Panc1 (cell line): ENCODE results near the gene GLI3. TPM values are rescaled to one million over a fixed set of nuclear protein-coding genes. Genes with fewer than 3 reads are reported as not detected.

Experiments
- ATAC-seq: fragments of 200-7000 bp; cut with Tn5 transposase; 2 replicates; pipeline ENCODE4 v1.9.1; 2020; ENCODE audit warnings: mild to moderate bottlenecking, moderate library complexity
- BruUV-seq: library from RNA; stranded (reverse); fragments of 400-500 nt; replicated peaks from 2 replicates; lab custom pipeline; 2021; lab: Mats Ljungman, UMichigan
- CTCF ChIA-PET: fragments of 300-600 bp; sonication (Branson Sonifier 250); formaldehyde crosslinking; loops from one replicate; lab custom pipeline; 2022; ENCODE audit warnings: antibody characterized with exemption; lab: Charles Lee
- POLR2A ChIA-PET: fragments of 300-600 bp; sonication (Branson Sonifier 250); formaldehyde crosslinking; loops from one replicate; lab custom pipeline; 2022; ENCODE audit warnings: antibody characterized with exemption; lab: Charles Lee
- DNase-seq: peaks from one replicate; pipeline ENCODE4 v3.0.0-alpha.2; 2010; ENCODE audit warnings: low read depth, low spot score
- H3K27ac ChIP-seq: 2 replicates; pipeline ENCODE4 v1.5.1; 2011; ENCODE audit warnings: mild to moderate bottlenecking, low read length, inconsistent platforms
- H3K27me3 ChIP-seq: fragments of 200-500 bp; sonication (Bioruptor generic); 2 replicates; pipeline ENCODE4 v1.6.0; 2014; ENCODE audit warnings: low read length, inconsistent platforms; ENCODE audit not compliant: control insufficient read depth, insufficient read depth
- H3K36me3 ChIP-seq: fragments of 200-500 bp; sonication (Bioruptor generic); 2 replicates; pipeline ENCODE4 v1.5.1; 2014; ENCODE audit warnings: inconsistent platforms, mild to moderate bottlenecking, low read length, moderate library complexity; ENCODE audit not compliant: control insufficient read depth, insufficient read depth
- H3K4me1 ChIP-seq: 2 replicates; pipeline ENCODE4 v1.5.1; 2011; ENCODE audit warnings: inconsistent platforms, mild to moderate bottlenecking, low read length, moderate library complexity; ENCODE audit not compliant: control insufficient read depth, insufficient read depth
- H3K4me3 ChIP-seq, 2 experiments: 2 replicates each; pipeline ENCODE4 v1.5.1; 2011 to 2012; ENCODE audit warnings: low read depth in 2 of 2, low read length in 2 of 2, mild to moderate bottlenecking in 2 of 2, inconsistent platforms in 1 of 2, moderate library complexity in 1 of 2
- H3K9me3 ChIP-seq: fragments of 200-500 bp; sonication (Bioruptor generic); 2 replicates; pipeline ENCODE4 v1.5.1; 2014; ENCODE audit warnings: low read depth, mild to moderate bottlenecking, inconsistent platforms, low read length, moderate library complexity; ENCODE audit not compliant: control insufficient read depth, insufficient read depth
- CTCF ChIP-seq: fragments of 450-650 bp; IDR thresholded peaks from 2 replicates; pipeline ENCODE4 v1.5.1; 2017; ENCODE audit warnings: mild to moderate bottlenecking
- POLR2AphosphoS5 ChIP-seq: IDR thresholded peaks from 2 replicates; pipeline ENCODE4 v1.6.1; 2012; ENCODE audit warnings: mild to moderate bottlenecking, low read depth, low read length, moderate library complexity
- SIN3A ChIP-seq: IDR thresholded peaks from 2 replicates; pipeline ENCODE4 v1.6.1; 2012; ENCODE audit warnings: low read depth, mild to moderate bottlenecking, low read length, moderate library complexity, borderline replicate concordance; ENCODE audit not compliant: insufficient read depth
- TCF7L2 ChIP-seq: IDR thresholded peaks from 2 replicates; pipeline ENCODE4 v1.6.1; 2011; ENCODE audit warnings: mild to moderate bottlenecking, low read depth, low read length, inconsistent platforms
- in situ Hi-C: cut with HindIII; loops from 2 replicates; pipeline ENCODE4 v1.10.0; 2016; ENCODE audit warnings: low sequenced_read_pairs, low pct_unique_long_range_greater_than_20kb
- intact Hi-C: fragments of 100-400 bp; cut with micrococcal nuclease; formaldehyde crosslinking; loops from one replicate; pipeline ENCODE4 v1.10.0; 2022; ENCODE audit not compliant: unreplicated experiment
- total RNA-seq: library from RNA; stranded (reverse); gene quantifications from one replicate; pipeline ENCODE4 v1.2.1, GENCODE V29; 2021; ENCODE audit not compliant: unreplicated experiment
- TF ChIP-seq, protein P1 (sequence below), 2 experiments: IDR thresholded peaks; 2 replicates each; pipeline ENCODE4 v1.6.1; 2011 to 2012; ENCODE audit warnings: low read depth in 2 of 2, control low read depth in 1 of 2, low read length in 1 of 2, mild to moderate bottlenecking in 1 of 2, moderate library complexity in 1 of 2; ENCODE audit not compliant: insufficient read depth in 1 of 2

GLI3 gene
- total RNA-seq, 1 experiment from 2014 or later = 3.7 TPM

DNA sequence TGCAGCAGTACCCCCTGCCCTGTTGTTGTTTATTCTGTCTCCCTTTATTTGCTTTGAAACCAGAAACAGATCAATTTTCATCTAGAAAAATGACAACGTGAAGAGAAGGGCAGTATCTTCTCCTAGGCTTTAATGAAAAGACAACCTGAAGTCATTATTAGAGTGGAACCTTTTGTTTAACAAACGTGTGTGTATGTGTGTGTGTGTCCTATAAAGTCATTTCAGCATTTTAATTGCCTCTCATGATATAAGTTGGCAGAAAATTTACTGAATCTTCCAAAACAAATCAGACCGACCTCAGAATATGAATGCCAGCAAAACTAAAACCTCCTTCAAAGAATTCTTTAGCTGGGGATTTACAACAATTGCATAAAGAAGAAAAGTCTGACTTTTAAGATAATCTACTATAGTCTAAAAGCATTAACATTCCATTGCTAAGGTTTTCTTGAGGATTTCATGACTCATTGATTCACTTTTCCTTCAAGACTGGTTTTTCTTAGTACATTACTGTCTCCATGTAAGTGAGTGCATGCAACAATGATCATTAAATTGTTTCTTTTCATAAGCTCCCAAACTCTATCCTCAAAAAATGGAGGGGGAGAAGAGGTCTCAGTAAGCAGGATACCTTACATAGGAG lies 3.2 kb downstream of the GLI3 start:
- ATAC-seq = no peak
- no peaks in the 10 kb centered on the region for H3K36me3 ChIP-seq
- H3K27ac ChIP-seq = no peak overlapping the region
- no TSS peak for BruUV-seq
- no peak overlapping the region for H3K4me3 ChIP-seq
- POLR2A ChIA-PET = no interaction called here
- intact Hi-C loops = no loop called here
- H3K9me3 ChIP-seq = no peaks in the 10 kb centered on the region
- TF ChIP-seq TCF7L2 (no peak), SIN3A (no peak), CTCF (no peak), POLR2AphosphoS5 (no peak)
- TF ChIP-seq, protein P1, sequence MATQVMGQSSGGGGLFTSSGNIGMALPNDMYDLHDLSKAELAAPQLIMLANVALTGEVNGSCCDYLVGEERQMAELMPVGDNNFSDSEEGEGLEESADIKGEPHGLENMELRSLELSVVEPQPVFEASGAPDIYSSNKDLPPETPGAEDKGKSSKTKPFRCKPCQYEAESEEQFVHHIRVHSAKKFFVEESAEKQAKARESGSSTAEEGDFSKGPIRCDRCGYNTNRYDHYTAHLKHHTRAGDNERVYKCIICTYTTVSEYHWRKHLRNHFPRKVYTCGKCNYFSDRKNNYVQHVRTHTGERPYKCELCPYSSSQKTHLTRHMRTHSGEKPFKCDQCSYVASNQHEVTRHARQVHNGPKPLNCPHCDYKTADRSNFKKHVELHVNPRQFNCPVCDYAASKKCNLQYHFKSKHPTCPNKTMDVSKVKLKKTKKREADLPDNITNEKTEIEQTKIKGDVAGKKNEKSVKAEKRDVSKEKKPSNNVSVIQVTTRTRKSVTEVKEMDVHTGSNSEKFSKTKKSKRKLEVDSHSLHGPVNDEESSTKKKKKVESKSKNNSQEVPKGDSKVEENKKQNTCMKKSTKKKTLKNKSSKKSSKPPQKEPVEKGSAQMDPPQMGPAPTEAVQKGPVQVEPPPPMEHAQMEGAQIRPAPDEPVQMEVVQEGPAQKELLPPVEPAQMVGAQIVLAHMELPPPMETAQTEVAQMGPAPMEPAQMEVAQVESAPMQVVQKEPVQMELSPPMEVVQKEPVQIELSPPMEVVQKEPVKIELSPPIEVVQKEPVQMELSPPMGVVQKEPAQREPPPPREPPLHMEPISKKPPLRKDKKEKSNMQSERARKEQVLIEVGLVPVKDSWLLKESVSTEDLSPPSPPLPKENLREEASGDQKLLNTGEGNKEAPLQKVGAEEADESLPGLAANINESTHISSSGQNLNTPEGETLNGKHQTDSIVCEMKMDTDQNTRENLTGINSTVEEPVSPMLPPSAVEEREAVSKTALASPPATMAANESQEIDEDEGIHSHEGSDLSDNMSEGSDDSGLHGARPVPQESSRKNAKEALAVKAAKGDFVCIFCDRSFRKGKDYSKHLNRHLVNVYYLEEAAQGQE (IDR thresholded peaks at IDR 0.05; ENCODE audit: insufficient read depth in 1 of 2, low read depth in 2 of 2, low read length in 1 of 2) = no peak
- no peaks in the 10 kb centered on the region for H3K4me1 ChIP-seq
- CTCF ChIA-PET = no interaction called here
- peaks cover 20% of the 10 kb centered on the region for H3K27me3 ChIP-seq
- DNase-seq = no peak
- in situ Hi-C loops = no loop called here

- Histone ChIP-seq H3K9me3 (no peaks in the 10 kb centered on the region), H3K27me3 (peaks cover 15% of the 10 kb centered on the region), H3K4me3 (no peak overlapping the region), H3K36me3 (no peaks in the 10 kb centered on the region), H3K27ac (no peak overlapping the region), H3K4me1 (no peaks in the 10 kb centered on the region)
- ChIA-PET POLR2A (no interaction called here), CTCF (no interaction called here)
- DNase-seq = no peak
- no peak for ATAC-seq
- TF ChIP-seq TCF7L2 (no peak), CTCF (no peak), POLR2AphosphoS5 (no peak), SIN3A (no peak)
- TF ChIP-seq, protein P1 (IDR thresholded peaks at IDR 0.05; ENCODE audit: insufficient read depth in 1 of 2, low read depth in 2 of 2, low read length in 1 of 2) = no peak
- intact Hi-C loops (no loop called here), in situ Hi-C loops (no loop called here)
- no TSS peak for BruUV-seq
Observed at GRCh38 chr7:42233171-42233570, 3.8 kb downstream of the GLI3 start.
